Measurements from ENCODE around the gene ERICH4. TPM values are rescaled to one million over a fixed set of nuclear protein-coding genes. Genes with fewer than 3 reads are reported as not detected.

Gene ERICH4
- total RNA-seq, 1 experiment from 2014 or later: not detected

GRCh38 chr19:41426952-41427646, 15.9 kb upstream of the ERICH4 start, which contains the start of gene B3GNT8:
Gene B3GNT8, minus strand, starts transcription at chr19:41427374. Its CDS starts 596 bp downstream, at chr19:41426778.
- peak within 1 kb of the TSS; percentile 16 for H3K27ac Mint-ChIP-seq (ENCODE audit: unreplicated experiment)
- H3K36me3 Mint-ChIP-seq (ENCODE audit: insufficient read depth, unreplicated experiment): peaks cover 24% of the 10 kb centered on the region
- DNase-seq: peak; percentile 24
- intact Hi-C loops (cut with micrococcal nuclease; ENCODE audit: unreplicated experiment): no loop called here
- TF ChIP-seq CTCF (IDR thresholded peaks at IDR 0.05; ENCODE audit: unreplicated experiment): no peak
- H3K4me3 Mint-ChIP-seq (ENCODE audit: low read depth, unreplicated experiment): no peak within 1 kb of the TSS
- H3K4me1 Mint-ChIP-seq (ENCODE audit: low read depth, unreplicated experiment): peaks cover 11% of the 10 kb centered on the region
- BruUV-seq (replicated peaks): no TSS peak
- CTCF ChIA-PET: interaction anchor here (0.8 kb wide), 1 partner anchor 18 kb away, joined by 5 read pairs; no protein-coding TSS in a partner anchor
- no peaks in the 10 kb centered on the region for H3K27me3 Mint-ChIP-seq (ENCODE audit: unreplicated experiment)
- H3K9me3 Mint-ChIP-seq (ENCODE audit: low read depth, unreplicated experiment): no peaks in the 10 kb centered on the region

- Mint-ChIP-seq H3K27ac (ENCODE audit: unreplicated experiment) (no peak overlapping the region), H3K4me1 (ENCODE audit: low read depth, unreplicated experiment) (peaks cover 11% of the 10 kb centered on the region), H3K36me3 (ENCODE audit: insufficient read depth, unreplicated experiment) (peaks cover 29% of the 10 kb centered on the region), H3K9me3 (ENCODE audit: low read depth, unreplicated experiment) (no peaks in the 10 kb centered on the region), H3K4me3 (ENCODE audit: low read depth, unreplicated experiment) (no peak overlapping the region), H3K27me3 (ENCODE audit: unreplicated experiment) (no peaks in the 10 kb centered on the region)
- intact Hi-C loops (cut with micrococcal nuclease; ENCODE audit: unreplicated experiment): no loop called here
- no TSS peak for BruUV-seq (replicated peaks)
- CTCF ChIA-PET: no interaction called here
- TF ChIP-seq CTCF (IDR thresholded peaks at IDR 0.05; ENCODE audit: unreplicated experiment): no peak
- no peak for DNase-seq
Observed at GRCh38 chr19:41427647-41428480, 15.1 kb upstream of the ERICH4 start.

GRCh38 chr19:41428481-41428859, 14.5 kb upstream of the ERICH4 start:
- no TSS peak for BruUV-seq (replicated peaks)
- intact Hi-C loops (cut with micrococcal nuclease; ENCODE audit: unreplicated experiment): no loop called here
- Mint-ChIP-seq H3K9me3 (ENCODE audit: low read depth, unreplicated experiment) (no peaks in the 10 kb centered on the region), H3K27me3 (ENCODE audit: unreplicated experiment) (no peaks in the 10 kb centered on the region), H3K36me3 (ENCODE audit: insufficient read depth, unreplicated experiment) (peaks cover 35% of the 10 kb centered on the region), H3K4me3 (ENCODE audit: low read depth, unreplicated experiment) (no peak overlapping the region), H3K27ac (ENCODE audit: unreplicated experiment) (no peak overlapping the region), H3K4me1 (ENCODE audit: low read depth, unreplicated experiment) (peaks cover 11% of the 10 kb centered on the region)
- no peak for DNase-seq
- CTCF ChIA-PET: no interaction called here
- TF ChIP-seq CTCF (IDR thresholded peaks at IDR 0.05; ENCODE audit: unreplicated experiment): no peak

GRCh38 chr19:41430922-41431321, 12.0 kb upstream of the ERICH4 start:
- CTCF ChIA-PET: interaction anchor here (1.0 to 1.3 kb wide), 3 partner anchors 22 to 168 kb away, joined by 3 to 6 read pairs (median 4); no protein-coding TSS in a partner anchor
- BruUV-seq (replicated peaks): no TSS peak

More at GRCh38 chr19:41430922-41431321, 12.0 kb upstream of the ERICH4 start:
- H3K36me3 Mint-ChIP-seq (ENCODE audit: insufficient read depth, unreplicated experiment): peaks cover 35% of the 10 kb centered on the region
- no peak overlapping the region for H3K4me3 Mint-ChIP-seq (ENCODE audit: low read depth, unreplicated experiment)
- H3K27ac Mint-ChIP-seq (ENCODE audit: unreplicated experiment): no peak overlapping the region
- H3K27me3 Mint-ChIP-seq (ENCODE audit: unreplicated experiment): no peaks in the 10 kb centered on the region
- DNase-seq: no peak
- intact Hi-C loops (cut with micrococcal nuclease; ENCODE audit: unreplicated experiment): loop anchor here (10.0 kb wide), 1 partner anchor 76 kb away; the partner anchor contains the start of gene TGFB1
- H3K4me1 Mint-ChIP-seq (ENCODE audit: low read depth, unreplicated experiment): peaks cover 11% of the 10 kb centered on the region
- no peaks in the 10 kb centered on the region for H3K9me3 Mint-ChIP-seq (ENCODE audit: low read depth, unreplicated experiment)
- TF ChIP-seq CTCF (IDR thresholded peaks at IDR 0.05; ENCODE audit: unreplicated experiment): no peak

Data from Calu3 (cell line).